Endothelial cell of umbilical vein (primary cell): ENCODE data around the gene NRXN3.

ENCODE experiments used
- POLR2A ChIP-seq: IDR thresholded peaks from 2 replicates; pipeline ENCODE4 v1.6.1; 2012; ENCODE audit warnings: low read depth, mild to moderate bottlenecking, control low read depth, low read length
- TF ChIP-seq, protein P1 (sequence below), 2 donors: IDR thresholded peaks; 1 replicate in 1 of 2; 2 replicates in 1 of 2; pipeline ENCODE4 v1.5.1; 2011; ENCODE audit warnings: low read length in 2 of 2, mild to moderate bottlenecking in 2 of 2, moderate library complexity in 2 of 2, control low read depth in 1 of 2, inconsistent platforms in 1 of 2, low read depth in 1 of 2; ENCODE audit not compliant: insufficient read depth in 1 of 2; ENCODE audit errors: extremely low read depth in 1 of 2

GRCh38 chr14:78673845-78674244, 503.7 kb downstream of the NRXN3 start:
- TF ChIP-seq, protein P1, sequence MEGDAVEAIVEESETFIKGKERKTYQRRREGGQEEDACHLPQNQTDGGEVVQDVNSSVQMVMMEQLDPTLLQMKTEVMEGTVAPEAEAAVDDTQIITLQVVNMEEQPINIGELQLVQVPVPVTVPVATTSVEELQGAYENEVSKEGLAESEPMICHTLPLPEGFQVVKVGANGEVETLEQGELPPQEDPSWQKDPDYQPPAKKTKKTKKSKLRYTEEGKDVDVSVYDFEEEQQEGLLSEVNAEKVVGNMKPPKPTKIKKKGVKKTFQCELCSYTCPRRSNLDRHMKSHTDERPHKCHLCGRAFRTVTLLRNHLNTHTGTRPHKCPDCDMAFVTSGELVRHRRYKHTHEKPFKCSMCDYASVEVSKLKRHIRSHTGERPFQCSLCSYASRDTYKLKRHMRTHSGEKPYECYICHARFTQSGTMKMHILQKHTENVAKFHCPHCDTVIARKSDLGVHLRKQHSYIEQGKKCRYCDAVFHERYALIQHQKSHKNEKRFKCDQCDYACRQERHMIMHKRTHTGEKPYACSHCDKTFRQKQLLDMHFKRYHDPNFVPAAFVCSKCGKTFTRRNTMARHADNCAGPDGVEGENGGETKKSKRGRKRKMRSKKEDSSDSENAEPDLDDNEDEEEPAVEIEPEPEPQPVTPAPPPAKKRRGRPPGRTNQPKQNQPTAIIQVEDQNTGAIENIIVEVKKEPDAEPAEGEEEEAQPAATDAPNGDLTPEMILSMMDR (IDR thresholded peaks at IDR 0.05; ENCODE audit: extremely low read depth in 1 of 2, insufficient read depth in 1 of 2, low read depth in 1 of 2, low read length in 2 of 2), result no peak
- TF ChIP-seq POLR2A, result no peak
